Midbrain (tissue), 1 donor: ENCODE data around the gene CENPA.
"Not testable (repeated sequence)": the region's sequence is repeated elsewhere in the genome, so short reads cannot be mapped to it uniquely, and the experiment has no call there.

Source experiments
- DNase-seq: peaks from one replicate; lab custom pipeline; 2025; lab: John Stamatoyannopoulos, UW

The CENPA gene

DNA sequence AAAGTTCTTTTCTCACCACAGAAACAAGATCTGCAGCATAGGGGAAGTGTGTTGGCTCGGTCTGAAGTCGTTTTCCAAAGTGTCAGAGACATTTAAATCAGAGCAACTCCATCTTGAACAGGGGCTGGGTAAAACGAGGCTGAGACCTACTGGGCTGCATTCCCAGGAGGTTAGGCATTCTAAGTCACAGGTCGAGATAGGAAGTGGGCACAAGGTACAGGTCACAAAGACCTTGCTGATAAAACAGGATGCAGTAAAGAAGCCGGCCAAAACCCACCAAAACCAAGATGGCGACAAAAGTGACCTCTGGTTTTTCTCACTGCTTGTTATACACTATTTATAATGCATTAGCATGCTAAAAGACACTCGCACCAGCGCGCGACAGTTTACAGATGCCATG is 24.9 kb upstream of the CENPA start:
- DNase-seq = not testable (repeated sequence)

DNA sequence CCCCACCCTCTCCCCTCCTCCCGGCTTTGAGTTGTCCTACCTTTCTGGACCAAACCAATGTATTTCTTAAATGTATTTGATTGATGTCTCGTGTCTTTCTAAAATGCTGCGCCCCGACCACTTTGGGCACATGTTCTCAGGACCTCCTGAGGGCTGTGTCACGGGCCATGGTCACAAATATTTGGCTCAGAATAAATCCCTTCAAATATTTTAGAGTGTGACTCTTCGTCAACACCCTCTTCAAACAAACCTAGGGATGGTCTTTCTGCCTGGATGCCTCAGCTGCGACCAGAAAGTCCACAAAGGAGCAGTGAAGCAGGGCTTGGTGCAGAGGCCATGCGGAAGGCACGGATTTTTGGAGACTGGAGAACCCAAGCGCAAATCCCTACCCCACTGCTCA is 22.8 kb upstream of the CENPA start:
- no peak for DNase-seq

DNA sequence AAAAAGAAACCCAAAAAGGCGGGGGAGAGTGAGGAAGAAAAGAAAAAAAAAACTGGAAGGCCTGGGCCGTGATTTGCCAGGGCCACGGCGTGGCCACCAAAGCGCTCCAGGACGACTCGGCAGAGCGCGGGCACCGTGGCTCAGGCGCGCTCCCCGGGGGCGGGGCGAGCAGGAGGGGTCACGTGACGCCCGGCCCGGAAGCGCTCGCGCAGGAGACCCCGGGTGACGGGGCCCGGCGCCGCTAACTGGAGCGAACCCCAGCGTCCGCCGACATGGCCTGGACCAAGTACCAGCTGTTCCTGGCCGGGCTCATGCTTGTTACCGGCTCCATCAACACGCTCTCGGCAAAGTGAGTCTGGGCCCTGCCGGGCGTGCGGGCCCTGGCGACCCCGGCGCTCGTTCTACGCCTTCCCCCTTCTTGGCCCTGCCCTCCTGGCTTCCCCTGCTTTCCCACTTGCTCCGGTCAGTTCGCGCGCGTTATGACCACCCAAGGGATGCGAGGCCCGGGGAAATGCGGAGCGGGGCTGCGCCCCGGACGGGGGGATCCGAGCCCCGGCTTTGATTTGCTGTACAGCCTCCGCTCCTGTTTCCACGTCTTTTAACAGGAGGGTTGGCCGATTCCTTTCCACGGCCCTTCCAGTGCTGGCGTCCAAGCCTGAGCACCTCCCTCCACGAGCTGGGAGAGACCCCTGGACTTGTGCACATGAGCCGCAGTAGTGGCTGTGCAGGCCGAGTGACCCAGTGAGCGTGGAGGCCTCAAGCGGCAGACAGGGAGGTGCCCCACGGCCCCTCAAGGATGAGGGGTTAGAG is 21.6 kb upstream of the CENPA start, which contains the start of gene SLC35F6:
TSS of gene SLC35F6 (plus strand) at position 207 of the 810 bp plus-strand sequence. CDS start at position 273, 66 bp downstream.
- DNase-seq = peak; percentile 87

DNA sequence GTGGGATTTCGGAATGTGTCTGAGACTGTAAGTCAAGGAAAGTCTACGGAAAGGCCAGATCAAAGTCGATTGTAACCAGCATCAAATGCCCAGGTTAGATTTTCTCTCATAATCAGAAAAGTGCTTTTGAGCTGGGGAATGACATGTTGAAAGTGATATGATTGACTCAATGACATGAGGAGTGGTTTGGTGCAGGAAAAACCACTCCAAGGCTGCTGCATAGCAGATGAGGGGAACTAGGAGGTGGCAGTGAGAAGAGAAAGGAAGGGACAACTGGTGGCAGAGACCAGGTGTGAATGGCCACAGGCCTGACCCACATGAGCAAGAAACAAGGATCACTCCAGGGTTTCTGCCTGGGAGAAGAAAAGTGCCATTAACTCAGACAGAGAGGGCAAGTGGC is 20.9 kb upstream of the CENPA start:
- DNase-seq = no peak

DNA sequence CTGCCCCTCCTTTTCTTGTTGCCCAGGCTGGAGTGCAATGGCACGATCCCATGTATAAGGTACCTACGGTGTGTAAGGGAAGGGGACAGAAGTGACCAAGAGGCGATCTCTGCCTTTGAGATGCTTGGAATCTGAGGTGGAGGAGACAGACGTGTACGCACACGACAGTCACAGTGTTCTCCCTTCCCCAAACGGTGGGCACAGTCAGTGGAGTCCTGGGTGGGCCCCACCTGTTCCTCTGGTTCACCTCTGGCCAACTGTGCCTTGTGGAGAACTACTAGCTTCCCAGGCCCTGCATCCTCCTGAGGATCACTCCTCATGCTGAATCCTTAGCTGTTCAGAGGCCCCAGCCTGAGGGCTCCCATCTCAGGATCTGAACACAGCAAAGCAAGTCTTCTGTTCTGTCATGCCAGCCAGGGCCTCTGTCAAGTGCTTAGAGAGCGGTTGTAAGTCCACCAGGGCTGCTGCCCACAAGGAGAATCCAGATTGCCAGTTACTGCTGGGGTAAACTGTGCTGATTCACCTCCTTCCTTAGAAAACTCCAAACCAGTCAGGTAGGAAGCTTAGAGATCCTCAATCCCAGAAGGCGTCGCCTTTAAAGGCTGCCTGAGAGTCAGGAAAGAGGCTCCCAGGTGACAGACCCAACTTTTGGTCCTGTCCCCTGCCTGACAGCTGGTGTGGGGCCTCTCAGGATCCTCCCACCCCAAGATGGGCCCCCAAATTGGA is 20.2 kb upstream of the CENPA start:
- no peak for DNase-seq

DNA sequence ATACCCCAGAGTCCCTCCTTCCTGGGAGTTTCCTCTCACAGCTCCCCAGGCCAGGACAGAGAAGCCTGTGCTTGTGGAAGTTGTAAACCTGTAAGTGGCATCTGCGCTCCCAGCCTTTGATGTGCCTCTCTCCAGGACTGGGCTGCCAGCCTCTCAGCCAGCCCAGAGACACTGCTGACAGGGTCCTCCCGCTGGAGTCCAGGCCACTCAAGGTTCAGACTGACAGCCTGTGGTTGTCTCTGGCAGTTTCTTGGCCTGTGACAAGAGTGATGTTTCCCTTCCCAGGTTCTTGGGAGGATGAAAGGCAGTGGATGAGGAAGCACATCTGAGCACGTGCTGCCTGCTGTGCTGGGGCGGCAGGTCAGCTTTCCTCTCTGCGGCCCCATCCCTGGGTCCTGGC is 18.7 kb upstream of the CENPA start:
- DNase-seq = no peak

DNA sequence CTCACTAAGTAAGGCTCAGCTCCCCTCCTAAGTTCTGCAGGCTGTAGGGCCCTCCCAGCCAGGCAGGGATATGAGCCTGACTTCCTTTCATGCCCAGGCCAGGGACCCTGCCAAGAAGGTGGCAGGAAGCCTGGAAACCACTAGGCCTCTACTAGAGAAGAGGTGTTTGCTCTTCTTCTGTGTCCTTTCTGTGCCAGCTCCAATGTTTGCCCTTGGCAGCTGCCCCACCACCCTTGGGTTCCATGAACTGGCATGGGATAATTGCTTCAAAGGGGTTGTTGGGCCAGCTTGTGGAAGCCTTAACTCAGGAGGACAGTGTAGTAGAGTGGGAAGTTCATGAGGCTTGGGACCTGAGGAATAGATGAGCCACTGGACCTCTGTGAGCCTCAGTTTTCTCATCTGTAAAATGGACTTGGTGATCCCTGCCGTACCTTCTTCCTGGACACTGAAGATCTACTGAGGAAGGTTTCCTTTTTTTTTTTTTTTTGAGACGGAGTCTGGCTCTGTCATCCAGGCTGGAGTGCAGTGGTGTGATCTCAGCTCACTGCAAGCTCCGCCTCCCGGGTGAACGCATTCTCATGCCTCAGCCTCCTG is 17.9 kb upstream of the CENPA start:
- DNase-seq = no peak

DNA sequence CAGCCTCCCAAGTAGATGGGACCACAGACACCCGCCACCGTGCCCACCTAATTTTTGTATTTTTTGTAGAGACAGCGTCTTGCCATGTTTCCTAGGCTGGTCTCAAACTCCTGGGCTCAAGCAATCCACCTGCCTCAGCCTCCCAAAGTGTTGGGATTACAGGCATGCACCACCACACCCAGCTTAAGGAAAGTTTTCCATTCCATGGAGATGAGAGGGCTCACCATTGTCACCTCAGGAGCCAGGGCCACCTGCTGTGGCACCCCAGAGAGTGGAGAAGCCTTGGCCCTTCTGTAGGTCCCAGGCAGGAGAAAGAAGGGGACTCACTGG is 17.1 kb upstream of the CENPA start:
- DNase-seq = no peak

DNA sequence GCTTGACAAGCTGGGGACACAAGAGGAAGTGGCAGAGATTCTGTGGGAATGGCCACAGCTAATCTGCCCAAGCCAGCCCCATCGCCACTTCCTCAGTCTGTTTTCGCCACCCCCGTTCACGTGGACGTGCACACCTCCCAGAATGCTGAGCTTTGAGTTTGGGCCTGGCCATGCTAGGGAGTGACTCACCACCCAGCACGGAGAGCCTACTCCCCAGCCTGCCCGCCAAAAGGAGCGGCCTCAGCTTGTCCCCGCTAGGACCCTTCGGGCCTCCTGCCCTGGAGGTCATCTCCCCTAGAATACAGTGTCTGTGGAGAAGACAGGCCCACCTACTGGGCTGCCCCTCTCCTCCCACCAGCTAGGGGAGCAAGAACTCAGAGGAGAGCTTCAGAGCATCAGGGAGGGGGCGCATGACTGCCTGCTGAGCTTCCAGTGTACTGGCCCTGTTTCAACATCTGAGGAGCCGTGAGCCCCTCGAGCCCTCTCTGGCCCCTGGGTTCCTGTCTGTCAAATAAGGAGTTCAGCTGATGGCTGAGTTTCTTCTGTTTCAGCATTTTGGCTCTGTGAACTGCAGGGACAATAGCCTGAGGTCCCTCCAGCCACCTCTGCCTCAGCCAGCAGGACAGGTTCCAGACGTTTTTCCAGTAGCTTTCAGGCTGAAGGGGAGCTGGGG is 16.6 kb upstream of the CENPA start:
- peak; percentile 55 for DNase-seq

DNA sequence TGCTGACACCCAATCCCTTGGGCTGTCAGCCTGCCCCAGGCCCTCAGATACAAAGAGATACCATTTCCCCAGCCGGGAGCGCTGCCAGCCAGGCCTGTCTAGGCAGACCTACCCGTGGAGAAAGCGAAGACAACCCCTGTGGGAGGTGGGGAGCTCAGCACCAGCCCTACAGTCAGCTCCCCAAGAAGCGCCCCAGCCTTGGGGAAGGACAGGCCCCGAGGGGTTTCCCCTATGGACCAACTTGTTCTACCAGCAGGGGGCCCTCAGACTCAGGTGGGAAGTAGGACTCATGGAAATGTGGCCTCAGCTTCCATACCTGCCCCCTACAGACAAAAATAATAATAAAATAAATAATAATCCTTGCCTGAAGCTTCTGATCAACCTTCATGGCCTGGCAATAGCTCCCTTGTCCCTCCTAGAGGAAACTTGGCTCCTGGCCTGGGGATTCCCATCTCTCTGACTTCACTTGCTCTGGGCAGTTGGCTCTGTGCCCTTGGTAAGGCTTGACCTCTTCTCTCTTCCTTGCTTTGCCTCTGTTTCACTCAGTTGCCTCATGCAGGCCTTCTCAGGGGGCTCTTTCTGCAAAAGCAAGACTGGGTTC is 14.8 kb upstream of the CENPA start:
- peak; percentile 54 for DNase-seq

DNA sequence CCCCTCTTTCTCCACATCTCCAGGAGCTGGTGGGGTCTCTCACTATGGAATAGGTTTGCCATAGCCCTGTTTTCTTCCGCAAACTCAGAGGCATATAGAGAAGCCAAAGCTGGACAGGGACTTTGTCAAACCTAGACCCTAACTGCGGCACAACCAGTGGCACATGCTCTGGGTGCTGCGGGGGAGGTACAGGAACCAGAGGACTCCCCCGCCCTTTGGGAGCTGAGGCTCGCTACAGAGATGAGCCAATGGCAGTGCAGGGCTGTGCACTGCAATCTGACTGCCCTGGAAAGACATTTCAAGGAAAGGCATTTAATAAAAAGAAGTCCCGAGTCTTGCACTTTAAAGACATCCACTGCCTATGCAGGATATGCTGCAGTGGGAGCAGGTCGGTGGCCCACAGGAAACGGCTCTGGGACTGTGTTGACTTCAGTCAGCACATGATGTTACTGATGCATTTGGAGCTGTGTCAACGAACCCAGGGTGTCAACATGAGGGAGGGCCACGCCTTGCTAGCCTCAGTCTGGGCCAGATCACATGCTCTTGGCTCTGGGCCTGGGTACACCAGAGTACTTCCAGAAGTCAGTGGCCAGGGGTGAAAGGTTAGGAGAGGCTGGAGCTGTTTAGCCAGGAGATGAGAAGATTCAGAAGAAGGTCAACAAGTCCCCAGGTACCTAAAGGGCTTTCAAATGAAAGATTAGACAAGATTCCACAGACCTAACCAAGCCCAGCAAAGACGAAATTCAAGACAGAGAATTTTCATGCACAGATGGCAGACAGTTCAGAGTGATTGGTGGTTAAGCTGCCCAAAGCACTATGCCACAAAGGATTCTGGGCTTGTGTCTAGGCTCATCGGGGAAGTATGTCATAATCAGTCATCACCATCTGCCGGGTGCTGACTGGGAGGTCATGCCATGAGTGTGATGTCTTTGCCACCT is 13.5 kb upstream of the CENPA start:
- DNase-seq = peak; percentile 83

DNA sequence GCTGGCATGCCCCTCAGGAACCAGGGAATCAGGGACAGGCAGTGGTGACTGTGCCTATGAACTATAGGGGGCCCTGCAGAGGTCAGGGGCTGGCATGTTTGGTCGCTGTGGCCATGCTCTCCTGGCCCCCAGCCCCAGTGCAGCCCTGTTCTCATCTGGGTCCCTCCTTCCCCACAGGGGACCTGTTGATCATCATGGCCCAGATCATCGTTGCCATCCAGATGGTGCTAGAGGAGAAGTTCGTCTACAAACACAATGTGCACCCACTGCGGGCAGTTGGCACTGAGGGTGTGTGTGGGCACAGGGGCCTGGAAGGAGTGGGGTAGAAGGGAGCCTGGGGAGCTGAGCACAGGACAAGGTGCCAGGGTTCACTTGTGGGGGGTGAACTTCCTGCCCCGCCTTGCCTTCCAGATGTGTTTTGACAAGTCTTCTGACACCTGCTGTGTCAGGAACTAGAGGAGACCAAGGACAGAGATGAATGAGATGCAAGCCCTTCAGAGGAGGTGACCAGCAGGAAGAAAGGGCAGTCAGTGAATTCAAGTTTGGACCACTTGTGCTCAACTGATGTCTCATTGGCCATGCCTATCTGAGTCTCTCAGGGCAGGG is 9.6 kb upstream of the CENPA start:
- DNase-seq = no peak

DNA sequence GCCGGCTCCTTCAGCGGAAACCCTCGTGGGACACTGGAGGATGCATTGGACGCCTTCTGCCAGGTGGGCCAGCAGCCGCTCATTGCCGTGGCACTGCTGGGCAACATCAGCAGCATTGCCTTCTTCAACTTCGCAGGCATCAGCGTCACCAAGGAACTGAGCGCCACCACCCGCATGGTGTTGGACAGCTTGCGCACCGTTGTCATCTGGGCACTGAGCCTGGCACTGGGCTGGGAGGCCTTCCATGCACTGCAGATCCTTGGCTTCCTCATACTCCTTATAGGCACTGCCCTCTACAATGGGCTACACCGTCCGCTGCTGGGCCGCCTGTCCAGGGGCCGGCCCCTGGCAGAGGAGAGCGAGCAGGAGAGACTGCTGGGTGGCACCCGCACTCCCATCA is 7.8 kb upstream of the CENPA start:
- no peak for DNase-seq

DNA sequence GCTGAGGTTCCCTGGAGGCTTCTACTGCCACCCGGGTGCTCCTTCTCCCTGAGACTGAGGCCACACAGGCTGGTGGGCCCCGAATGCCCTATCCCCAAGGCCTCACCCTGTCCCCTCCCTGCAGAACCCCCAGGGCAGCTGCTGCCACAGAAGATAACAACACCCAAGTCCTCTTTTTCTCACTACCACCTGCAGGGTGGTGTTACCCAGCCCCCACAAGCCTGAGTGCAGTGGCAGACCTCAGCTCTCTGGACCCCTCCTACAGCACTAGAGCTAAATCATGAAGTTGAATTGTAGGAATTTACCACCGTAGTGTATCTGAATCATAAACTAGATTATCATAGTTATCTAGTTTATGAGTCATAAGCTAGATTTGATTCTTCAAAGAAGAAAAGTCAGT is 7.3 kb upstream of the CENPA start:
- no peak for DNase-seq

DNA sequence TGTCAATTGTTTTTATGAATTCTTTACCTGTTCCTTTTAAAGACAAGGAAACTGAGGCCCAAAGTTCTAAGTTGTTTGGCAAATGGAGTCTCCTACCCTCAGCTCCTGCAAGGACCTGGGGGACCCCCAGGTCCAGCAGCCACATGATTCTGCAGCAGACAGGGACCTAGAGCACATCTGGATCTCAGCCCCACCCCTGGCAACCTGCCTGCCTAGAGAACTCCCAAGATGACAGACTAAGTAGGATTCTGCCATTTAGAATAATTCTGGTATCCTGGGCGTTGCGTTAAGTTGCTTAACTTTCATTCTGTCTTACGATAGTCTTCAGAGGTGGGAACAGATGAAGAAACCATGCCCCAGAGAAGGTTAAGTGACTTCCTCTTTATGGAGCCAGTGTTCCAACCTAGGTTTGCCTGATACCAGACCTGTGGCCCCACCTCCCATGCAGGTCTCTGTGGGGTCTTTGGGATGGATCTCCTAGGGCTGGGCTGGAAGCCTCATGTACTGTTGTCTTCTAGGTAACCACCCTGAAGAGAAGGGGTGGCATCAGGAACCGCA is 5.6 kb upstream of the CENPA start:
- no peak for DNase-seq

DNA sequence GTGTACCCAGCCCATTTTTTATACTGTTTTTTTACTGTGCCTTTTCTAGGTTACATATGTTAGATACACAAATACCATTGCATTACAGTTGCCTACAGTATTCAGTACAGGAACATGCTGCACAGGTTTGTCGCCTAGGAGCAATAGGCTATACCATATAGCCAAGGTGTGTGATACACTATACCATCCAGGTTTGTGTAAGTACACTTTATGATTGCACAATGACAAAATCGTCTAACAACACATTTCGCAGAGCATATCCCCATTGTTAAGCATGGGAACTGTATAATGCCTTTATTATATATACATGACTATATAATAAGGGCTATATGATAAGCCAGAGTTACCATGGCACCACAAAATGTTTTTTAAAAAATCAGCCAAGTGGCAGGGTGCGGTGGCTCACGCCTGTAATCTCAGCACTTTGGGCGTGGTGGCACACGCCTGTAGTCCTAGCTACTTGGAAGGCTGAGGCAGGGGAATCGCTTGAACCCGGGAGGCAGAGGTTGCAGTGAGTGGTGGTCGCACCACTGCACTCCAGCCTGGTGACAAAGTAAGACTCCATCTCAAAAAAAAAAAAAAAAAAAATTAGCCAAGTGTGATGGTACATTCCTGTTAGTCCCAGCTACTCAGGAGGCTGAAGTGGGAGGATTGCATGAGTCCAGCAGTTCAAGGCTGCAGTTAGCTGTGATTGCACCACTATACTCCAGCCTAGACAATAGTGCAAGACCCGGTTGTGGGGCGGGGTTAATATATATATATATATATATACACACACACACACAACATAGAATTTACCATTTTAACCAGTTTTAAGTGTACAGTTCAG is 2.8 kb upstream of the CENPA start:
- DNase-seq = no peak

DNA sequence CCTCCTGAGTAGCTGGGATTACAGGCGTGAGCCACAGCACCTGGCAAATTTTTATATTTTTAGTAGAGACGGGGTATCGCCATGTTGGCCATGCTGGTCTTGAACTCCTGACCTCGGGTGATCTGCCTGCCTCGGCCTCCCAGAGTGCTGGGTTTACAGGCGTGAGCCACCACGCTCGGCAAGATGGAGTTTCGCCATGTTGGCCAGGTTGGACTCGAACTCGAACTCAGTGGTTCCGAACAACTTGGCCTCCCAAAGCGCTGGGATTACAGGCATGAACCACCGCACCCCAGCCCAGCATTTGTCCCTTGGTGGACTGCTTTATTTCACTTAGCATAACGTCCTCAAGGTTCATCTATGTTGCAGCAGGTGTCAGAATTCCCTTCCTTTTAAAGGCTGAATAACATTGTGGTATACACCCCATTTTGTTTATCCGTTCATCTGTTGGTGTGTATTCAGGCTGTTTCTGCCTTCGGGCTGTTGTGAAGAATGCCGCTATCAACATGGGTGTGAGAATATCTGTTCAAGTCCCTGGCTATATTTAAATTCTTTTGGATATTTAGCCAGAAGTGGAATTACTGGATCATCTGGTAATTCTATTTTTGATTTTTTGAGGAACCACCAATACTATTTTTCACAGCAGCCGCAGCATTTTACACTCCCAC is 1.2 kb upstream of the CENPA start:
- no peak for DNase-seq

DNA sequence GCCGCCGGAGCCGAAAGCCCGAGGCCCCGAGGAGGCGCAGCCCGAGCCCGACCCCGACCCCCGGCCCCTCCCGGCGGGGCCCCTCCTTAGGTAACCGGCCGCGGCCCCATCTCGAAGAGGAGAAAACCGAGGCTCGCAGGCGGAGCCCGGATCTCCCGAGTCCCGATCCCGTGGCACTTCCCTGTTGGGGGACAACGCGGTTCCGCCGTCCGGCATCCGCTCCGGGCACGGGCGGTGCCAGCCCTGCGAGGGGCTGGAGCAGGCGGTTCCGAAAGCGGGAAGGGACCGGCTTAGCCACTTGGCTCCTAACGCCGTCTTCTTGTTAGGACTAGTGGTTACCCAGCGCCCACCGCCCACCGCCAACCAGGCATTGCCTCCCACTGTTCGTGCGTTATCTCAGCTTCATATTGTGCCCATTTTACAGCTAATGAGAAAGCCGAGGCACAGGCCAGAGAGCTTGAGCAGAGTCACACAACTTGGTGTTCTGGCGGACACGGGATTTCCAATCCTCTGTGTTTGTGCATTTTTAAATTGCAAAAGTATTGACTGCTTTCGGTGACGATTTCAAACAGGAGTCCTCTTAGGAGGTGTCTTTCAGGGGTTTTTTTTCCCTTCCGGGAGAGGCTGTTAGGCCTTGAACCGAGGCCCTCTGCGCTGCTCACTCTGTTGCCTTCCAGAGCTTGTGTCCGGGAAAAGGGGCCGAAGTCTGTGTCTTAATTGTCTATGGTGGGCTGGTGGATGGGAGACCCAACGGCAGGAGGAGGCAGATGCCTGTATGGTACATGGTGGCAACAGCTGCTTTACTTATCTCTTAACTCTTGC is 562 bp downstream of the CENPA start:
- no peak for DNase-seq
